NCI-H526 treated with DMSO at 0.1 percent for 48 hours (cell line): ENCODE measurements around the gene DUSP23.
A peak's percentile ranks its signal among the peaks of the same experiment; 100 is the strongest.

ENCODE experiments used
- DNase-seq: peaks from one replicate; lab custom pipeline; 2025; lab: John Stamatoyannopoulos, UW

Gene DUSP23

GRCh38 chr1:159786465-159786864, 5.7 kb downstream of the DUSP23 start:
- DNase-seq: no peak

GRCh38 chr1:159786966-159787365, 6.2 kb downstream of the DUSP23 start:
- no peak for DNase-seq

GRCh38 chr1:159790237-159790917, 9.6 kb downstream of the DUSP23 start:
- peak; percentile 75 for DNase-seq

DNA sequence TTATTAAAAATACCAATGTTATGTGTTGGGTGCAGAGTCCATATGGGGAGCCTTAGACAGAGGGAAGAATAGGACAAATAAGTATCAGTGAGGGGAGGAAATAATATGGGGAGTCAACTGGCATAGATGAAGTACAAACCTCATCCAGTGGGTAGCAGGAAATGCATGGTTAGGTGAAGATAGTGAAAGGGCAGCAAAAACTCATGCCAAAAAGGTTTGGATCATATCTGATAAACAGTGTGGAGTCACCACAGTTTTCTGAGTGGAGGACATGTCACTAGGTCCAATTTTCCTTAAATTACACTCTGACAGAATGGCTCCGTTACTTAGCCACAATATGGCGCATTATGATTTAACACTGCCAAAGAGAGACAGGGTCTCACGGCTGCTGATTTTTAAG, 10.3 kb downstream of the DUSP23 start:
- DNase-seq: no peak

GRCh38 chr1:159791461-159791860, 10.7 kb downstream of the DUSP23 start:
- no peak for DNase-seq

DNA sequence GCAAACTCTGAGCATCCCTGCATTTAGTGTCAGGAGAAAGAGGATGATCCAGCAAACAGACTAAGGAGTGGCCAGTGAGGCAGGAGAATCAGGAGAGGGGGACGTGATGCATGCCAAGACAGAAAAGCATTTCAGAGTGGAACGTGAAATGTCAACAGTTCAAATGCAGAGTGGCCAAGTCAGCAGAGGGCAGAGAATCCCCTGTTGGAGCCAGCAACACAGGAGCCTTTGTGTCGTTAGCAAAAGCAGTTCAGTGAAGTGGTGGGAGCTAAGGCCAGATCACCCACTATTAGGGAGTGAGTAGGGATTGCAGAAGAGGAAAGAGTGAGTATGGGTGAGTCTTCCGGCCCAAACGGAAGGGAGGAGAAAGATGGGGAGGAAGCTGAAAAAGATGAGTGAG, 14.8 kb downstream of the DUSP23 start:
- DNase-seq: no peak

DNA sequence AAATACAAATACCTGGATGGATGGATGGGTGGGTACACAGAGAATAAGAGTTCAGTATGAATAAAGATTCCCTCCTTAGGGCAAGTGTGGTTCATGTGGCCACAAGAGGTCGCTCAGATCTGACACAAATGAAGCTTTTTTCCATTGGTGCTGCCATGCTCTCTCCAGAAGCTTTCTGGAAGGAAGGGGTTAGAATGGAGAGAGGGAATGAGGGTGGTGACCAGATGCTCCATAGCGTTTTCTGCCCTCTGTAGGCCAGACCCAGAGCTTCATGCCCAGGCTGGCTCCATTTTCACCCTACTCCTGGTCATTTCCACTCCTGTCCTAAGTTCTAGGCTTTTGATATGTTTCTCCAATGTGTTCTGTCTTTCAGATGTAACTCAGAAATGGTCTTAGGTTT, 18.1 kb downstream of the DUSP23 start:
- peak; percentile 96 for DNase-seq

DNA sequence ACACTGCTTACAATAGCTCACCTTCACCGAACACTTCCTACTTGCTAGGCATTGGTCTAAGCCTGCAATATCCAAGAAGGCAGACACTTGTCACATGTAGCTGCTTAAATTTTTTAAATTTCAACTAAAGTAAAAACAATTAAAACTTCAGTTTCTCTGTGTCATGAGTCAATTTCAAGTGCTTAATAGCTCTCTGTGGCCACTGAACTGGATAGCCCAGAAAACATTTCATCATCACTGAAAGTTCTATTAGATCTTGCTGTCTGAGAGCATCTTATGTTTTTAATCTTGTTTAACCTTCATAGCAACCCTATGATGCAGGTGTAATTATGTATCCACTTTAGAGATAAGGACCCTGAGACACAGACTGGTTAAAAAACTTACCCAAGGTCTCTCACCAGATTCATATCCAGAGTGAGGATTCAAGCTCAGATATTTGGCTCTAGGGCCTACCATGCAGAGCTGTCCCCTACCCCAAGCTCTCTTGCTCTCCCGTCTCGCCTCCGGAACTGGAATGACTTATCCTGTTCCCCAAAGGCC, 18.8 kb downstream of the DUSP23 start:
- no peak for DNase-seq

DNA sequence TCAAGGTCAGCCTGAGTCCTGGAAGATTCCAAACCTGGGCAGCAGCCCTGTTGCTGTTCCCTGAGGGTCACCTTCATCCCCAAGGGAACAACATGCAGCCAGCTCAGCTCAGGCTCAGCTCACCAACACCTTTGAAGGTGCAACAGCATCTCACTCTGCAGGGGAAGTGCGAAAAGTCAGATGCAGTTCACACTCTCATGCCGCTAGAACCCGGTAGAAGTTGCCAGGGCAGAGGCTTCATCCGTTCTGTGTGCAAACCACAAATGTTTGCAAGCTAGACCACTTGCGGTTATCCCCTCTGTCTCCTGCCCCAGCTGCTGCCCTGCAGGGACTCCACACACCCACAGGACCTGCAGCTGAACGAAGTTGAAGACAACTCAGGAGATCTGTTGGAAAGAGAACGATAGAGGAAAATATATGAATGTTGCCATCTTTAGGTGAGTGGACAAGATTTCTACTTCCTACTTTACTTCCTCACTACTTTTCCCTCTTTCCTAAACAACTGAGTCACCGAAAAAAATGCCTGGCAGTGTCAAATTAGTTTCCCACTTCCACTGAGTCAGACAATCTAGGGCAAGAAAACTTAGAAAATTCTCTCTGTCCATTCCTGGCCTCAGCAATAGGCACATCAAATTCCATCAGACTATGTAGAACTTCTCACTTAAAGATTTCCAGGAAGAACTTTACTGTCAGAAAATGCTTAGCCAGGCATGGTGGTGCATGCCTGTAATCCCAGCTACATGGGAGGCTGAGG, 19.6 kb downstream of the DUSP23 start:
- no peak for DNase-seq

GRCh38 chr1:159802111-159802510, 21.3 kb downstream of the DUSP23 start, which contains the start of gene FCRL6:
TSS of gene FCRL6 (plus strand) at chr1:159802360. CDS start at chr1:159802425, 65 bp downstream.
- no peak for DNase-seq

- DNase-seq: no peak
Measured at GRCh38 chr1:159803956-159804689, 23.4 kb downstream of the DUSP23 start.

GRCh38 chr1:159804924-159805323, 24.2 kb downstream of the DUSP23 start:
- DNase-seq: no peak

DNA sequence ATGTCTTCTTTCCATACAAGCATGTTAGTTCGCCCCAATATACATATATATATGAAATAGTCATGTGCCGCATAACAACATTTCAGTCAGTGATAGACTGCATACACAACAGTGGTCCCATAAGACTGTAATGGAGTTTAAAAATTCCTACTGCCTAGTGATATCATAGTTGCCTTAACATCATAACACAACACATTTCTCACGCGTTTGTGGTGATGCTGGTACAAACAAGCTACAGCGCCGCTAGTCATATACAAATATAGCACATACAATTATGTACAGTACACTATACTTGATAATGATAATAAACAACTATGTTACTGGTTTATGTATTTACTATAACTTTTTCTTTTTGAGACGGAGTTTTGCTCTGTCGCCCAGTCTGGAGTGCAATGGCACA, 35.2 kb downstream of the DUSP23 start:
- DNase-seq: no peak

DNA sequence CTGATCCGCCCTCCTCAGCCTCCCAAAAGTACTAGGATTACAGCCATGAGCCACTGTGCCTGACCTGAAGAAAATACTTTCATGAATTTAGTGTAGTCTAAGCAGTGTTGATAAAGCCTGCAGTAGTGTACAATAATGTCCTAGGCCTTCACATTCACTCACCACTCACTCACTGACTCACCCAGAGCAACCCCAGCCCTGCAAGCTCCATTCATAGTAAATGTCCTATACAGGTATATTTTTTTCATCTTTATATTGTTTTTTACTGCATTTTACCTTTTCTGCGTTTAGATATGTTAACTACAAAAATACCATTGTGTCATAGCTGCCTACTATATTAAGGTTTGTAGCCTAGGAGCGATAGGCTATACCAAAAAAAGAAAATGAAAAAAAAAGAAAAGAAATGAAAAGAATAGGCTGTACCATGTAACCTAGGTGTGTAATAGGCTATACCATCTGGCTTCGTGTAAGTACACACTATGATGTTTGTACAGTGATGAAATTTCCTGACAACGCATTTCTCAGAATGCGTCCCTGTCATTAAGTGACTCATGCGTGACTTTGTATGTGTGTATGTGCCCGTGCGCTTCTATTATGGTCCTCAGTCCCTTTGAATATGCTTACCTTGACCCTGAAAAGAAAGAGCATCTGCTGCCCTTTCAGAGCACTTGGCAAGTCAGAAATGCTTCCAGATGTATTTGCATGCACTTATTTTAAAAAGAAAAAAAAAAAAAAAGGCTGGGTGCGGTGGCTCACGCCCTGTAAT, 36.7 kb downstream of the DUSP23 start:
- DNase-seq: peak; percentile 76

DNA sequence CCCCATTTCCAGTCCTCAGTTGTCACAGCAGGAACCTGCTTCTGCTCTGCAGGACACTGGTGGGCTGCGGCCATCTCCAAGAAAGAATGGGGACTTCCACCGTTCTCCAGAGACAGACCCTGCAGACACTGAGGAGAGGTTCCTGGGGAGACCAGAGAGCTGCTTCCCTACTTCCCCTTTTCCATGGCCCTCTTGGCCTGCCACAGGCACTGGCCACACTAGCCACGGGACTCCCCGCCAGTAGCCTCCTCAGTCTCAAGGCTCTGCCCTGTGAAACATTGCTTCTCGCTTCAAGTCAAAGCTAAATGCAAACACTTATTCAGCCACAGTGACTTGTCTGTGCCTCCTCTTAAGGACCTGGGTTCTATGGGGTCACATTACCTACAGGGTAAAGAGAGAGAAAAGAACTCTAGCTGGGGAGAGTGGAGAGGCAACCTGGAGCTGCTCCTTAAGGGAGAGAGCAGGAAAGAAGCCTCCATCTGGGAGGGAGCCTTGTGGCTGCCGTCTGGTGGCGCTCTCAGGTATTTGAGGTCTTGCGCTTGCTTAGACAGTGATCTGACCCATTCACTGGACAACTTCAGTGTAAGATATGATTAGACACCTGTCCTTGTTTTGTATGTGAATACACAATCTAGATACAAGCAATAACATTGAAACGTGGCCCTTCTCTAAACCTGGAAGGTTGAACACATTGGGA, 40.6 kb downstream of the DUSP23 start:
- no peak for DNase-seq

DNA sequence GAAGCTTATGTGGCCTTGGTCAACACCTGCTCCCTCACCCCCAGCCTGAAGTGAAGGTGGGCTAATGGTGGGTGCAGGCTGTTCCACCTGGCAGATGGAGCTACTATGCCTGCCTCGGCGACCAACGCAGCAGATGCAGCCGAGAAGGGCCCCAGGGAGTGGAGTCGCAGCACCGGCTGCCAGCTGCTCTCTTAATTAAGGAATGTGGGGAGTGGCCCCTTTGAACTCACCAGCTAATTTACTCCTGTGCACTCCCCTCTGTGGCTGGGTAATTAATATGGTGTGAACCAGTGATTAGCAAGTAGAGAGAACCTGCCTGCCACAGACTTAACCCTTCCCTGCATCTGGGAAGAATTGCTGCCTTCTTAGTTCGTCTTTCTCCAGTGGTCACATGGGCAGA, 42.6 kb downstream of the DUSP23 start:
- DNase-seq: peak; percentile 16

DNA sequence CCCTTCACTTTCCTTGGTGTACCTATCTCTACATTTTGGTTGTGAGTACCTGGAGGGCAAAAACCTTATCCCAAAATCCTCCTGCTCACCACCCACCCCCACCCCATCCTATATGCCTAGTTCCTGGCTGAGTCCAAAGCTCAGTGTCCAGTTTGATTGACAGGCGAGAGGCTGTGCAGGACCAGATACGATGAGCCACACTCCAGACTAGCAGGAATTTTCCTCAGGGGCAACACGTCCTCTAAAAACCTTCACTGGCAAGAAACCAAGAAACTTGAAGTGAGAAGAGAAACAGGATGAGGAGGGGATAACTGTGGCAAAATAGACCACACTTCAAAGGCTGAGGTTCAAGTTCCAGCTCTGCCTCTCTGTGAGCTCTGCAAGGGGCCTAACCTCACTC, 44.8 kb downstream of the DUSP23 start:
- no peak for DNase-seq

GRCh38 chr1:159826441-159827101, 45.8 kb downstream of the DUSP23 start, which contains the start of gene SLAMF8:
TSS of gene SLAMF8 (plus strand) at chr1:159826873. CDS start at chr1:159826899, 26 bp downstream.
- DNase-seq: no peak

GRCh38 chr1:159827102-159827490, 46.3 kb downstream of the DUSP23 start:
- no peak for DNase-seq

DNA sequence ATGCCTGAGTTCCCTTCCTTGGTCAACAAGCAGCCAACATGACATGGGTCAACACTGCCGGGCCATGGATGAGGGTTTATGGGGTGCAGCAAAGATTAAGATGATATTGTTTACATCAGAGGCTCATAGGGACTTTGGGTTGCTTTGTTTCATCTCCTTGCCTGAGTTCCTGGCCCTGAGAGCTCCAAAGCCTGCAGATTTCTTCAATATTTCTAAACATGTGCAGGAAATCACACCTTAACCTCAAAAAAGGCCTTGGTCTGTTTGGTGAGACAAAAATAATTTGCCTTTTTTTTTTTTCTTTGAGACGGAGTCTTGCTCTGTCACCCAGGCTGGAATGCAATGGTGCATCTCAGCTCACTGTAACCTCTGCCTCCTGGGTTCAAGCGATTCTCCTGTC, 46.8 kb downstream of the DUSP23 start:
- DNase-seq: no peak

- no peak for DNase-seq
Measured at GRCh38 chr1:159828176-159828575, 47.4 kb downstream of the DUSP23 start.
